B cell (primary cell): ENCODE measurements around the gene LHCGR. TPM values are rescaled to one million over a fixed set of nuclear protein-coding genes. Genes with fewer than 3 reads are reported as not detected.
"Not testable (repeated sequence)": the region's sequence is repeated elsewhere in the genome, so short reads cannot be mapped to it uniquely, and the experiment has no call there.

Source experiments
- ATAC-seq: fragments of 200-7000 bp; cut with Tn5 transposase; one replicate; pipeline ENCODE4 v1.10.0; 2021; ENCODE audit warnings: low read depth, mild to moderate bottlenecking, moderate number of reproducible peaks, moderate library complexity
- CTCF ChIA-PET: fragments of 350-600 bp; sonication (Branson Sonifier 250); formaldehyde crosslinking; loops from one replicate; lab custom pipeline; 2021; ENCODE audit warnings: antibody characterized with exemption, inconsistent platforms; lab: Charles Lee
- POLR2A ChIA-PET: fragments of 350-600 bp; sonication (Branson Sonifier 250); formaldehyde crosslinking; loops from one replicate; lab custom pipeline; 2021; ENCODE audit warnings: antibody characterized with exemption; lab: Charles Lee
- DNase-seq: peaks from one replicate; pipeline ENCODE4 v3.0.0; 2013
- H2AFZ ChIP-seq: 2 replicates; pipeline ENCODE4 v1.6.1; 2012; ENCODE audit warnings: mild to moderate bottlenecking, low read depth, low read length; ENCODE audit not compliant: insufficient read depth, poor library complexity, severe bottlenecking
- H3K27ac ChIP-seq, 2 donors: 1 replicate in 1 of 2; 2 replicates in 1 of 2; pipeline ENCODE4 v1.5.1; 2012 to 2013; ENCODE audit warnings: low read length in 2 of 2, mild to moderate bottlenecking in 2 of 2, moderate library complexity in 1 of 2
- H3K27me3 ChIP-seq, 4 experiments: fragments of 200-600 bp in 1 of 4; sonication (generic) in 1 of 4; replicated peaks in 1 of 4; 1 replicate in 2 of 4; 2 replicates in 2 of 4; pipeline versions ENCODE4 v1.6.1 to v1.7.0; 2013 to 2016; ENCODE audit warnings: low read length in 3 of 4, mild to moderate bottlenecking in 2 of 4, mixed read lengths in 1 of 4, moderate library complexity in 1 of 4; ENCODE audit not compliant: insufficient read depth in 4 of 4, control insufficient read depth in 3 of 4; ENCODE audit errors: control extremely low read depth in 1 of 4
- H3K36me3 ChIP-seq, 2 experiments: replicated peaks in 1 of 2; 1 replicate in 1 of 2; 2 replicates in 1 of 2; pipeline versions ENCODE4 v1.6.1 to v1.7.1; 2013; ENCODE audit warnings: low read length in 1 of 2; ENCODE audit not compliant: insufficient read depth in 2 of 2, control insufficient read depth in 1 of 2; ENCODE audit errors: control extremely low read depth in 1 of 2, extremely low read depth in 1 of 2
- H3K4me1 ChIP-seq, 2 donors: fragments of 200-600 bp in 1 of 2; sonication (generic) in 1 of 2; 1 replicate in 1 of 2; 2 replicates in 1 of 2; pipeline versions ENCODE4 v1.5.1 to v1.6.1; 2013 to 2017; ENCODE audit warnings: low read length in 2 of 2; ENCODE audit not compliant: control insufficient read depth in 2 of 2, insufficient read depth in 2 of 2
- H3K4me2 ChIP-seq: replicated peaks from 2 replicates; pipeline ENCODE3; 2012; ENCODE audit warnings: mild to moderate bottlenecking, low read depth, low read length; ENCODE audit not compliant: poor library complexity, severe bottlenecking
- H3K4me3 ChIP-seq, 5 experiments: fragments of 200-600 bp in 1 of 5; sonication (generic) in 1 of 5; 1 replicate in 3 of 5; 2 replicates in 2 of 5; pipeline versions ENCODE4 v1.5.1 to v1.7.0; 2011 to 2016; ENCODE audit warnings: low read length in 4 of 5, mild to moderate bottlenecking in 4 of 5, low read depth in 2 of 5, control low read depth in 1 of 5, moderate library complexity in 1 of 5; ENCODE audit not compliant: insufficient read depth in 1 of 5; ENCODE audit errors: control extremely low read depth in 1 of 5, extremely low read depth in 1 of 5
- H3K79me2 ChIP-seq: fragments of 200-600 bp; sonication (generic); one replicate; pipeline ENCODE4 v1.6.0; 2016; ENCODE audit warnings: low read length; ENCODE audit not compliant: control insufficient read depth, insufficient read depth
- H3K9ac ChIP-seq: fragments of 200-600 bp; sonication (generic); 2 replicates; pipeline ENCODE4 v1.6.1; 2017; ENCODE audit warnings: mild to moderate bottlenecking, low read length, moderate library complexity
- H3K9me3 ChIP-seq, 3 donors: one replicate each; pipeline versions ENCODE4 v1.6.1 to v1.7.1; 2013; ENCODE audit warnings: low read length in 2 of 3; ENCODE audit not compliant: control insufficient read depth in 2 of 3, insufficient read depth in 1 of 3; ENCODE audit errors: control extremely low read depth in 1 of 3
- H4K20me1 ChIP-seq: 2 replicates; pipeline ENCODE4 v1.6.0; 2012; ENCODE audit warnings: mild to moderate bottlenecking, low read length; ENCODE audit not compliant: insufficient read depth, control insufficient read depth, poor library complexity, severe bottlenecking
- H3K27ac Mint-ChIP-seq: one replicate; pipeline ENCODE4 v1.8.0; 2021; ENCODE audit warnings: mixed read lengths
- H3K27me3 Mint-ChIP-seq: one replicate; pipeline ENCODE4 v1.8.0; 2021; ENCODE audit warnings: mixed read lengths
- H3K4me1 Mint-ChIP-seq: one replicate; pipeline ENCODE4 v1.8.0; 2021; ENCODE audit warnings: mixed read lengths
- H3K4me3 Mint-ChIP-seq: one replicate; pipeline ENCODE4 v1.8.0; 2021; ENCODE audit warnings: mixed read lengths
- H3K9me3 Mint-ChIP-seq: one replicate; pipeline ENCODE4 v1.8.0; 2022; ENCODE audit warnings: mixed read lengths; ENCODE audit not compliant: insufficient read depth
- CTCF ChIP-seq: fragments of 200-600 bp; IDR thresholded peaks from one replicate; pipeline ENCODE4 v1.8.0; 2022; ENCODE audit warnings: antibody characterized with exemption, mild to moderate bottlenecking
- EZH2 ChIP-seq: IDR thresholded peaks from 2 replicates; pipeline ENCODE4 v1.6.1; 2012; ENCODE audit warnings: borderline replicate concordance, low read depth, mild to moderate bottlenecking, moderate library complexity, low read length; ENCODE audit not compliant: insufficient read depth, poor library complexity, severe bottlenecking
- WGBS: methylation state at CpG from one replicate; pipeline ENCODE4 v1.1.5; 2013; ENCODE audit warnings: missing lambda C conversion rate; ENCODE audit not compliant: insufficient coverage; 5-methylcytosine and 5-hydroxymethylcytosine counted together
- intact Hi-C: fragments of 100-400 bp; cut with micrococcal nuclease; formaldehyde crosslinking; loops from one replicate; pipeline ENCODE4 v1.10.0; 2022
- polyA plus RNA-seq: library from polyadenylated mRNA; depleted of rRNA; stranded (reverse); fragments of >200 nt; gene quantifications from 2 replicates; pipeline ENCODE4 v1.2.3, GENCODE V29; 2012
- total RNA-seq, 2 donors: library from RNA; stranded (reverse); fragments of 120-200 nt in 1 of 2; gene quantifications; 1 replicate in 1 of 2; 2 replicates in 1 of 2; pipeline versions ENCODE4 v1.2.3 to v1.2.4, GENCODE V29; 2013 to 2022

The LHCGR gene
- total and polyA plus RNA-seq, 2 donors (not counting 1 experiment from before 2014, with no cell fraction given) = not detected

DNA sequence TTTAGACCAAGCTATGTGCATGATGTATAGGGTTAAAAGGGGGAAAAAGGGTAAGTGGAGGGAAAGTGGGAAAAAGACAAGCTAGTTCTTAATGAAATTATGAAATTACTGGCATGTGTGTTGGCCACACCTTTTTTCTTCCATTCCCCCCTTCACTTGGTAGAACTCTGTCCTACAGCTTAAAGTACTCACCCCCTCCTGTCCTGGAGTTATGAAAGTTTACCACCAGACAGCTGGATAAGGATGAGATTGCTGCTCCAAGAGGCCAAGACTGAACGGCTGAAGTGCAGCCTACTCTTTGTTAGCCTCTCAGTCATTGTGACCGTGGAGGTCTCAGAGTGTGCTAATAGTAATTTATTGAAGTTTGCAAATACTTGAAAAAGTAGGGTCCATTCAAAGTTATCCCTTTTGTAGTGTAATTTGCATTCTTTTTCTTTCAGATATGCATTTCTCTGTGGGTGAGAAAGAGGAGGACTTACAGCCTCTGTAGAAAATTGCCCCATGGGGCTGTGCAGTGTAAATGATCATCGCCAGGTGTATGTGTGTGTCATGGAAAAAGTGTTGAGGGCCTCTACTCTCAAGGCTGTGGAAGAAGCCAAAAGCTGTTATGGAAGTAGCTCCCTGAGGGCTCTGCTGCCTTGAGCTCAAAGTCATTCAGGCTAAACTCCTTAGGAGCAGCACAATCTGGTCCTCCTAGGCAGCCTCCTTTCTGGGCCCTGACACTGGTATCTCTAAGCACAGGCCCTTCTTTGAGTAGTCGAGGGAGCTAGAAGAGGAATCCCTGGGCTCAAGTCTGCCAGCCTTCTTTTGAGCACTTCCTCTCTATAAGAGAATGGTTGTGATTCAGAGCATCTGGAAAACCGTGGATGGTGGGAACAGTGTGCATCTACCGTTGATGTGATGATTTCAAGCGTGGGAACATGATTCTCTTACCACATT lies 46.2 kb downstream of the LHCGR start:
- H3K27ac Mint-ChIP-seq = no peak overlapping the region
- H3K36me3 ChIP-seq = no peaks in the 10 kb centered on the region
- intact Hi-C loops = no loop called here
- H2AFZ ChIP-seq = no peak overlapping the region
- H4K20me1 ChIP-seq = no peaks in the 10 kb centered on the region
- no peaks in the 10 kb centered on the region for H3K4me1 Mint-ChIP-seq
- DNase-seq (no peak), ATAC-seq (no peak)
- H3K9me3 Mint-ChIP-seq = no peaks in the 10 kb centered on the region
- no peak overlapping the region for H3K4me3 Mint-ChIP-seq
- no peak for TF ChIP-seq EZH2
- TF ChIP-seq CTCF = no peak
- WGBS = 87% methylated on average over 5 of the region's 7 CpGs
- H3K9me3 ChIP-seq = peaks cover 0 to 8% (median 0%) of the 10 kb centered on the region in 3 donors
- no peaks in the 10 kb centered on the region for H3K27me3 ChIP-seq
- H3K4me2 ChIP-seq = no peak overlapping the region
- no peak overlapping the region for H3K4me3 ChIP-seq
- CTCF ChIA-PET = no interaction called here
- H3K9ac ChIP-seq = no peak overlapping the region
- no peaks in the 10 kb centered on the region for H3K4me1 ChIP-seq
- POLR2A ChIA-PET = no interaction called here
- no peak overlapping the region for H3K27ac ChIP-seq
- H3K27me3 Mint-ChIP-seq = peaks cover 21% of the 10 kb centered on the region
- no peaks in the 10 kb centered on the region for H3K79me2 ChIP-seq

GRCh38 chr2:48707466-48707865 lies 48.1 kb downstream of the LHCGR start:
- Histone ChIP-seq H3K4me1 (no peaks in the 10 kb centered on the region), H3K9me3 (peaks cover 0 to 8% (median 0%) of the 10 kb centered on the region in 3 donors), H3K27me3 (no peaks in the 10 kb centered on the region), H3K79me2 (no peaks in the 10 kb centered on the region), H3K27ac (no peak overlapping the region), H2AFZ (no peak overlapping the region), H3K9ac (no peak overlapping the region), H4K20me1 (no peaks in the 10 kb centered on the region), H3K4me3 (no peak overlapping the region), H3K36me3 (no peaks in the 10 kb centered on the region), H3K4me2 (no peak overlapping the region)
- TF ChIP-seq EZH2 (no peak), CTCF (no peak)
- H3K27me3 Mint-ChIP-seq = peaks cover 16% of the 10 kb centered on the region
- H3K4me1 Mint-ChIP-seq = no peaks in the 10 kb centered on the region
- no peak overlapping the region for H3K27ac Mint-ChIP-seq
- POLR2A ChIA-PET = no interaction called here
- CTCF ChIA-PET = no interaction called here
- H3K4me3 Mint-ChIP-seq = no peak overlapping the region
- no peak for ATAC-seq
- 80% methylated on average over 6 of the region's 6 CpGs for WGBS
- intact Hi-C loops = no loop called here
- peaks cover 2% of the 10 kb centered on the region for H3K9me3 Mint-ChIP-seq
- no peak for DNase-seq

GRCh38 chr2:48703621-48704020 lies 51.9 kb downstream of the LHCGR start:
- H3K4me3 ChIP-seq, ATAC-seq, H3K4me2 ChIP-seq, H3K27me3 ChIP-seq, H3K9ac ChIP-seq, H3K36me3 ChIP-seq, POLR2A ChIA-PET, H3K27ac Mint-ChIP-seq, H3K4me1 ChIP-seq, H3K9me3 Mint-ChIP-seq, H2AFZ ChIP-seq, H3K4me3 Mint-ChIP-seq, intact Hi-C loops, H3K4me1 Mint-ChIP-seq, H3K9me3 ChIP-seq, H3K79me2 ChIP-seq, H3K27me3 Mint-ChIP-seq, H3K27ac ChIP-seq, DNase-seq, H4K20me1 ChIP-seq, CTCF ChIA-PET: not testable (repeated sequence)
- WGBS = no CpG with 5 or more reads among the region's 6 CpGs
